GM21529 (cell line): ENCODE results near the gene STAT4.

ENCODE experiments used
- ATAC-seq: cut with Tn5 transposase; IDR thresholded peaks from one replicate; pipeline ENCODE4 v1.9.1; 2021; ENCODE audit not compliant: unreplicated experiment

STAT4 gene

GRCh38 chr2:191174442-191174841 lies 23.6 kb upstream of the STAT4 start:
- no peak for ATAC-seq

- ATAC-seq, result no peak
These were observed 22.4 kb upstream of the STAT4 start for GRCh38 chr2:191173206-191173605.

- no peak for ATAC-seq
These were observed 21.0 kb upstream of the STAT4 start for GRCh38 chr2:191171708-191172355.

- no peak for ATAC-seq
These were observed 20.5 kb upstream of the STAT4 start for GRCh38 chr2:191171286-191171685.

GRCh38 chr2:191170773-191171172 lies 20.0 kb upstream of the STAT4 start:
- no peak for ATAC-seq

- no peak for ATAC-seq
These were observed 19.5 kb upstream of the STAT4 start for GRCh38 chr2:191170301-191170636.

- no peak for ATAC-seq
These were observed 18.9 kb upstream of the STAT4 start for GRCh38 chr2:191169456-191170300.

- no peak for ATAC-seq
These were observed 17.0 kb upstream of the STAT4 start for GRCh38 chr2:191167766-191168165.

GRCh38 chr2:191166756-191167445 lies 16.1 kb upstream of the STAT4 start:
- ATAC-seq, result no peak

GRCh38 chr2:191166111-191166755 lies 15.4 kb upstream of the STAT4 start:
- no peak for ATAC-seq

- ATAC-seq, result peak; percentile 89
These were observed 14.4 kb upstream of the STAT4 start for GRCh38 chr2:191165176-191165643.

- no peak for ATAC-seq
These were observed 8.0 kb upstream of the STAT4 start for GRCh38 chr2:191158747-191159146.

GRCh38 chr2:191158193-191158592 lies 7.4 kb upstream of the STAT4 start:
- no peak for ATAC-seq

GRCh38 chr2:191155608-191156071 lies 4.8 kb upstream of the STAT4 start:
- ATAC-seq, result no peak

GRCh38 chr2:191153716-191154115 lies 2.9 kb upstream of the STAT4 start:
- no peak for ATAC-seq

GRCh38 chr2:191152482-191153240 lies 1.9 kb upstream of the STAT4 start:
- no peak for ATAC-seq

- ATAC-seq, result no peak
These were observed 537 bp upstream of the STAT4 start for GRCh38 chr2:191151331-191151730.

- peak; percentile 17 for ATAC-seq
These were observed 579 bp downstream of the STAT4 start for GRCh38 chr2:191150230-191150599.

GRCh38 chr2:191149391-191149790 lies 1.4 kb downstream of the STAT4 start:
- ATAC-seq, result no peak

GRCh38 chr2:191148791-191149190 lies 2.0 kb downstream of the STAT4 start:
- ATAC-seq, result no peak

- ATAC-seq, result no peak
These were observed 2.5 kb downstream of the STAT4 start for GRCh38 chr2:191148281-191148680.
